GM04503 (cell line): ENCODE measurements around the gene RAD23B.

Experiments used
- DNase-seq: peaks from one replicate; pipeline ENCODE4 v3.0.0-alpha.2; 2012; ENCODE audit warnings: low read depth

RAD23B gene

DNA sequence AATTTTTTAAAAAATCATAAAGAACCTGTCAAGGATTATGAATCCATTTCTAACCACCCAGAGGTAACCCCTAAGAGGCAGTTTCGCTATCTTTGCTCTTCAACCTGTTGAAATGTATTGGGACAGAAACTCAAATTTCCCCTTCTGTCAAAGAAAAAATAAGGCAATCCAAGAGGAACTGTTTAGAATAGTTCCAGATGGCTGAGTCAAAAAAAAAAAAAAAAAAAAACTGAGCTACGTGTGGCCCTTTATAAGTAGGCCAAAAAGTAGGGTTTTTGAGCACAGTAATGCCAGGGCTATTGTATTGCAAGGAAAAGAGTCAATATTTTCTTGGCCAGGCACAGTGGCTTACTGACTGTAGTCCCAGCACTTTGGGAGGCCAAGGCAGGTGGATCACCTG is 94.9 kb downstream of the RAD23B start:
- no peak for DNase-seq
